Neutrophil (primary cell): Measurements from ENCODE around the gene KCNIP3.

Source experiments
- H3K27ac ChIP-seq: fragments of 200-600 bp; sonication (generic); 2 replicates; pipeline ENCODE4 v1.5.1; 2016; ENCODE audit warnings: mild to moderate bottlenecking, moderate library complexity
- H3K27me3 ChIP-seq: fragments of 200-600 bp; sonication (generic); 2 replicates; pipeline ENCODE4 v1.6.0; 2016; ENCODE audit warnings: mild to moderate bottlenecking
- H3K36me3 ChIP-seq: fragments of 200-600 bp; sonication (generic); 2 replicates; pipeline ENCODE4 v1.5.1; 2017
- H3K4me1 ChIP-seq, 2 experiments: fragments of 200-600 bp in 1 of 2; sonication (generic) in 1 of 2; 1 replicate in 1 of 2; 2 replicates in 1 of 2; pipeline versions ENCODE4 v1.5.1 to v1.6.1; 2013 to 2016; ENCODE audit warnings: low read depth in 1 of 2, low read length in 1 of 2, mild to moderate bottlenecking in 1 of 2, moderate library complexity in 1 of 2; ENCODE audit not compliant: control insufficient read depth in 1 of 2, insufficient read depth in 1 of 2
- H3K4me3 ChIP-seq, 2 experiments: fragments of 200-600 bp in 1 of 2; sonication (generic) in 1 of 2; 1 replicate in 1 of 2; 2 replicates in 1 of 2; pipeline ENCODE4 v1.5.1; 2013 to 2016; ENCODE audit warnings: low read depth in 1 of 2, low read length in 1 of 2, mild to moderate bottlenecking in 1 of 2, moderate library complexity in 1 of 2
- H3K9me3 ChIP-seq: fragments of 200-600 bp; sonication (generic); 2 replicates; pipeline ENCODE4 v1.5.1; 2016
- TF ChIP-seq, protein P1 (sequence below): fragments of 200-600 bp; sonication (generic); IDR thresholded peaks from 2 replicates; pipeline ENCODE4 v1.5.1; 2016; ENCODE audit warnings: antibody characterized with exemption

Gene KCNIP3

DNA sequence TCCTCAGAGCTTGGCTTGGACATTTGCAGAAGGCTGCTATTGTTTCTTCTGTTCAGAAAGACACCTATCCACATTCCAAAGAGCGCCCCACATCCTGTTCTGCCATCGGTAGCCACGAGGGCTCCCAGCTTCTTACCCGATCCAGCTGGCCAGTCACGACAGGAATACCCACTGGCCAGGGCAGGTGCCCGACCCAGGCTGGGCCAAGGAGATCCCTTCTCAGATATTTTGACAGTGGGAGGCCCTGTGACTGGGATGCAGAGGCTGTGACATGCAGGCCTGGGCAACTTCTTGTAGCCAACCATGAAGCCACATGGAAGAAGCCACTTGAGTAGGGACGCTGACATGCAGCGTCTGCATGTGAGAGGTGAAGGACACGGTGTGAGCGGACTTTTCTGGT is 34.5 kb downstream of the KCNIP3 start:
- no peaks in the 10 kb centered on the region for H3K9me3 ChIP-seq
- H3K27ac ChIP-seq = no peak overlapping the region
- H3K27me3 ChIP-seq = no peaks in the 10 kb centered on the region
- no peak overlapping the region for H3K4me3 ChIP-seq
- no peaks in the 10 kb centered on the region for H3K4me1 ChIP-seq
- TF ChIP-seq, protein P1, sequence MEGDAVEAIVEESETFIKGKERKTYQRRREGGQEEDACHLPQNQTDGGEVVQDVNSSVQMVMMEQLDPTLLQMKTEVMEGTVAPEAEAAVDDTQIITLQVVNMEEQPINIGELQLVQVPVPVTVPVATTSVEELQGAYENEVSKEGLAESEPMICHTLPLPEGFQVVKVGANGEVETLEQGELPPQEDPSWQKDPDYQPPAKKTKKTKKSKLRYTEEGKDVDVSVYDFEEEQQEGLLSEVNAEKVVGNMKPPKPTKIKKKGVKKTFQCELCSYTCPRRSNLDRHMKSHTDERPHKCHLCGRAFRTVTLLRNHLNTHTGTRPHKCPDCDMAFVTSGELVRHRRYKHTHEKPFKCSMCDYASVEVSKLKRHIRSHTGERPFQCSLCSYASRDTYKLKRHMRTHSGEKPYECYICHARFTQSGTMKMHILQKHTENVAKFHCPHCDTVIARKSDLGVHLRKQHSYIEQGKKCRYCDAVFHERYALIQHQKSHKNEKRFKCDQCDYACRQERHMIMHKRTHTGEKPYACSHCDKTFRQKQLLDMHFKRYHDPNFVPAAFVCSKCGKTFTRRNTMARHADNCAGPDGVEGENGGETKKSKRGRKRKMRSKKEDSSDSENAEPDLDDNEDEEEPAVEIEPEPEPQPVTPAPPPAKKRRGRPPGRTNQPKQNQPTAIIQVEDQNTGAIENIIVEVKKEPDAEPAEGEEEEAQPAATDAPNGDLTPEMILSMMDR = no peak
- H3K36me3 ChIP-seq = no peaks in the 10 kb centered on the region

DNA sequence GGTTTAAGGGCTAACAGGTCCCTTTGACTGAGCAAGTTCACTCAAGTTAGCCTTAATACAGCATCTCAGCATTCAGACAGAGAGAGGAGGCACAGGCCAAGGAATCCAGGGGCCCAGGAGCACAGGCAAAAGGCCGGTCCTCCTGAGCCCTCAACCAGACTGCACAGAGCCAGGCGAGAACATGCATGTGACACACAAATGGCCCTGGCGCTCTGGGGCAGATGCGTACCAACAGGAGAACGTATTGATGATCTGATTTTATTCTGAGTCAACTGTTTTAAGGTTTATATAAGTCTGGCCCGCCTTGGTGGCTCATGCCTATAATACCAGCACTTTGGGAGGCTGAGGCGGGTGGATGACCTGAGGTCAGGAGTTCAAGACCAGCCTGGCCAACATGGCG is 34.9 kb downstream of the KCNIP3 start:
- Histone ChIP-seq H3K4me3 (no peak overlapping the region), H3K4me1 (no peaks in the 10 kb centered on the region), H3K27ac (no peak overlapping the region), H3K36me3 (no peaks in the 10 kb centered on the region), H3K9me3 (no peaks in the 10 kb centered on the region), H3K27me3 (no peaks in the 10 kb centered on the region)
- TF ChIP-seq, protein P1 = no peak

DNA sequence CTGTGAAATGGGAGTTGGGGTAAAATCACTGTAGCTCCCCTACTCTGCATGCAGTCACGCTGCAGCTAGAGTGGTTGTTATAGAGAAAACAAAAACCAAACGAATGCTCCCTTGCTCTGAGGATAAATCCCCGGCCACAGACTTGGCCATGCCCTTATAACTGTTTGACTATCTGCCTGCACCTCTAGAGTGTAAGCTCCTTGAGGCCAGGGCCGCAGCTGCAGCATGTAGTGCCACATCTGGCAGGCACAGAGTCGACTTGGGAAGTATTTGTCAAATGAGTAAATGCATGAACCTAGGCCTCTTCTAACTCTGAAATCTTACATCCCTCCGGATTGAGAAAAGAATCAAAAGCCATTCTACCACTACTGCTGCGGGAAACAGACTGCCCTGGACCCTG is 35.9 kb downstream of the KCNIP3 start:
- H3K36me3 ChIP-seq = no peaks in the 10 kb centered on the region
- no peak overlapping the region for H3K27ac ChIP-seq
- no peaks in the 10 kb centered on the region for H3K27me3 ChIP-seq
- TF ChIP-seq, protein P1 = no peak
- H3K4me3 ChIP-seq = no peak overlapping the region
- H3K4me1 ChIP-seq = no peaks in the 10 kb centered on the region
- no peaks in the 10 kb centered on the region for H3K9me3 ChIP-seq

DNA sequence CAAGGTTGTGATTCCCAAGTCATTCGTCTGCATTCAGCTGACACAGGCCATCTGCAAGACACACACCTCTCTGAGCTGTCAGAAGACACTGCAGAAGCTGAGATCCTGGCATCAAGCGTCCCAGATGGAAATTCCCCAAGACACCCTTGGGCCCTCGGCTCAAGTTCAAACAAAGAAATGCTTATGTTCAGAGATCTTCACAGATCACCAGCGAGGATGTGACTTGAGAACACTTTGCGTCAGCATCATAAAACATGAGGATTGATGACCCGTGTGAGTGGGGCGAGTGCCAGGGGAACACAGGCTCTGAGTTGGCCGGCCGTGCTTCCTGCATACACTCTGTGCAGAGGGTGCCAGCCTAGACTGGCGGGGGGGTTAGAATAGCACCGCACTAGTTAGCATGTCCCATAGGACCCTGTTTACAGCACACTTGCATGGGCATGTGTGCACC is 36.8 kb downstream of the KCNIP3 start:
- no peak overlapping the region for H3K27ac ChIP-seq
- no peaks in the 10 kb centered on the region for H3K4me1 ChIP-seq
- TF ChIP-seq, protein P1 = no peak
- H3K4me3 ChIP-seq = no peak overlapping the region
- H3K27me3 ChIP-seq = no peaks in the 10 kb centered on the region
- H3K9me3 ChIP-seq = no peaks in the 10 kb centered on the region
- H3K36me3 ChIP-seq = no peaks in the 10 kb centered on the region

DNA sequence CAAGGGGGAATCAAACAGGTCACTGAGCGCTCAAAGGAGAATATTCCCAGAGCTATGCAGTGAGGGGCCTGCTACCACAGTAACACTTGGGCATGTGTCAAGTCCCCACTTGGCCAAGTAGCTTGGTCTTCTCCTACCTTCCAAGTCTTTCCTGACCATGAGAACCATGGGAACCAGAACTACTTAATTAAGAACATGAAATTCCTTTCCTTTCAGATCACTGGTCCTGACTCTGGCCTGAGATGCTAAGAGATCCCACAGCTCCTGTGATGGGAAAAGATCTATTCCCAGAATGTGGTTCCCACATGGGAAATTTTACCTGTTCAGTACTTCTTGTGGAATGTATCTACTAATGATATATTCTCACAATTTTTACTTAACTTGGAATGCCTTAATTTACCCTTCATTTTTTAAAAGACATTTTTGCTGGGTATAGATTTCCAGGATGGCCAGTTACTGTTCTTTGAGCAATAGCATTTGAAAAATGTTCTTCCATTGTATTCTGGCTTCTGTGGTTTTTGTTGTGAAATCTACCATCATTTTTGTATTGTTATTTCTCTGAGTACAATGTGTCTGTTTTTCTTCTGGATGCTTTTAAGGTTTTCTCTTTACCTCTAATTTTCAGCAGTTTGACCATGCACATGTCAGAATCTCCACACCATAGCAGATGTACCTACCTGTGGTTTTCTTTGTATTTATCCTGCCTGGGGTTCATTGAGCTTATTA is 37.9 kb downstream of the KCNIP3 start:
- no peak overlapping the region for H3K4me3 ChIP-seq
- H3K4me1 ChIP-seq = no peaks in the 10 kb centered on the region
- no peaks in the 10 kb centered on the region for H3K9me3 ChIP-seq
- H3K27me3 ChIP-seq = no peaks in the 10 kb centered on the region
- H3K36me3 ChIP-seq = no peaks in the 10 kb centered on the region
- H3K27ac ChIP-seq = no peak overlapping the region
- TF ChIP-seq, protein P1 = no peak
